NCI-H524 (cell line): ENCODE results near the gene FRMD3.
"Not testable (repeated sequence)": the region's sequence is repeated elsewhere in the genome, so short reads cannot be mapped to it uniquely, and the experiment has no call there.

Experiments used
- DNase-seq, 2 experiments: peaks; one replicate each; lab custom pipeline; 2025; lab: John Stamatoyannopoulos, UW

FRMD3 gene

DNA sequence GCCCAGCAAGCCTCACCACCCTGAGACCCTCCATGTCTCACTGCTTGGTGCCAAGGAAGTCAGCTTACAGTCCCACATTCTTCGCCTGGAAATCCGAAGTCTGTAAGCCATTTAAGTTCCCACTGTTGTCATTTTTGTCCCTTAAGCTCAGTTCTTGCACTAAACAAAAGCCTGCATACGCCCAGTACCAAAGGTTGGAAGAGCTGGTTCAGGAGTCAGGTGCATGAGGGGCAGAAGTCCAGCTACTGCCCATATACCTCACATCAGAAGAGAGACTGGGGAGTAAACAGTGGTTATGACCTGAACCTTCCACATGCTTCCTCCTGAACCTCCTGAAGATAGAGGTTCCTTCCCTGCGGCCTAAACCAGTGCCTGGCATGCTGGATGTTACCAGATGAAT, 146.0 kb downstream of the FRMD3 start:
- DNase-seq: no peak

GRCh38 chr9:83388346-83388745, 149.9 kb downstream of the FRMD3 start:
- DNase-seq: no peak

- no peak for DNase-seq
Observed at GRCh38 chr9:83387401-83388185, 150.6 kb downstream of the FRMD3 start.

DNA sequence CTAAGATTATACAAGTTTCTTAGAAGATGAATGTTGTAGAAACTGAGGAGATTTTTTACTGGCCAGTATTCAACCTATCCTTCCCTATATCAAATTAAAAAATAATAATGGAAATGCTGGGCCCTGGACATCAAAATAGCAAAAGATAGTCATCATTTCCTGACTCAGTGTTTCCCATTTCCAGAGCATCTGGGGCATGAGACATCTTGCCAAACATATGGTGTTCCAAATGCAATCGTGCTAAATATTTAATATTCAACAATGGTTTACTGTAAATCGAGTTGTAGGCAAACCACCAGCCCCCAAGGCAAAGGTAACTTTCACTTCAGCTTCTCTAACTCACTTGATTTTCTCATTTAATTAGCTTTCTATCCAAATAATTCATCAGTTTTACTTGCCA, 152.9 kb downstream of the FRMD3 start:
- peak in 1 of 2 experiments; percentile 10 for DNase-seq

DNA sequence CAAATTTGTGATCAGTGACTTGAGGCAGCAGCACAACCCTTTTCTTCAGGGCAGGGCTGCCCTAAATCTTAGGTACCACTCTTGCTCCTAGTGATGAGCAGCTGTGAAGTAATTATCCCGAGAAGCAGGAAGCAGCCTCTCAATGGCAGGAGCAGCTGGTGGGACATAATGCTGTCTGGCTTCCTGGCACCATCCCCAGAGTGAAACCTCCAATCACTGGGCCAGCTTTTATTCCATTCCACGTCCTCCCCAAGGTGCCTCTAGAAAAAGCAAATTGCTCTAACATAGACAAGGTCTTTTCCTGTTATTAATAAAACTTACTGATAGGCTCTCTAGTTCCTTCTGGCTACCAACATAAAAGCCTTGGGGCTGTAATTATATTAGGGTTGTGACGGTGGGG, 154.0 kb downstream of the FRMD3 start:
- peak; percentile 72 to 86 for DNase-seq

DNA sequence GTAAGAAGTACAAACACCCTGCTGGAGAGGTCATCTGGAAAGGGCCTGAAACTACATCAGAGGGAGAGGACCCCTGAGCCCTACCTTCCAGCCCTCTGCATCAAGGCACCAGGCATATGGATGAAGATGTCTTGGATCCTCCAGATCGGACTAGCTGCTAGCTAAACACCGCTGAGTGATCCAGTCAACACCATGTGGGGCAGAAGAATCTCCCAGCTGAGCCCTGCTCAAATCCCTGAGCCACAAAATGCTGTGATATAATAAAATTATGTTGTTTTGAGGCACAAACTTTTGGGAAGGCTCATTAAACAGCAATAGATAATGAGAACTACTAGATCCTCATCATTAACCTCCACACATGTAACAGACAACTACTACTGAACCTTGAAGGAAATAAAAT, 155.2 kb downstream of the FRMD3 start:
- no peak for DNase-seq

DNA sequence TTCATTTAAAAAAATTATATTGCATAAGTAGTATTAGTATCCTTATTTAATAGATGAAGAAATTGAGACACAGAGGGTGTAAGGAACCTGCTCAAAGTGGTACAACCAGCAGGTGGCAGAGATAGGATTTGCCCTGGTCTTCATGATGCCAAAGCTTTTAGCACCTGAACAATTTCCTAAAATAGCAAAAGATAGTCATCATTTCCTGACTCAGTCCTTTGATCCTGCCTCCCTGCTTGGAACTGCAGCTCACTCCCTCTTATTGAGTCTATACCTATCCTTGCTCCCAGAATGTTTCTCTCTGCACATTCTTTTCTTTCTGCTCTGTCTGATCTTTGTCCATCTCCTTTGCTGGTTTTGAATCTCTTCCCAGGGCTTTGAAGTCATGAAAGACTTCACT, 155.8 kb downstream of the FRMD3 start:
- DNase-seq: no peak

DNA sequence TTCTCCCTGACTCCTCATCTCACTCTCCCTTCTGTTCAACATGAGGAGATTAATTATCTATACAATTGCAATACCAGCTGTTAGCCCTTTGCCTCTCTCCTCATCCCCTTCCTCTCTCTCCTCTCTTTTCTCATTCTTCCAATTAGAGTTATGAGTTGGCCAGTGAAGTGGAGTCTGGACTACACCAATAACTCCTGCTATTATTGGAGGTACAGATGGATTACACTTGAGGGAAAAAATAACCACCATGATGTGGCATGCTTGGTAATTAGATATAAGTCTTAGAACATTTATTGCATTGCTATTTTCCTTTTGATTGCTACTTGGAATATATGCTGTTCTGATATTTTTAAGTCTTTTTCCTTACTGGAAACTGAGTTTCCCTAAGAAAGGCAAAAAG, 159.2 kb downstream of the FRMD3 start:
- DNase-seq: peak; percentile 65 to 92

DNA sequence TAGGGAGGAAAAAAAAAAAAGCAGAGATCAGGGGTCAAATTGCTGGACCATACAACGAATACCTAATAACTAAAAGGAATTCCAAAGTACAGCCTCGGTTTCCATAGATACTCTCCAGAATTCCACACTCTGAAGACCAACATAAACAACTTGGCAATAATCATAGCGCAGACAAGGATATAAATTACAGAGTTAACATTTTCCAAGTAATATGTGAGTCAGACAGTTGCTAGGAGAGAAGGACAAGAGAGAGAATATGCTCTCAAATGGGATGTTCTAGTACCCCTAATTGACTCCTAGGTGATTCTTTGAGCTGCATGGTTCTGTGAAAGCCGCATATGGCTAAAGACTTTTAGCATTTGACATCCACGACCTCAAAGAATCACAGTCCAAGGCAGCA, 165.2 kb downstream of the FRMD3 start:
- no peak for DNase-seq

DNA sequence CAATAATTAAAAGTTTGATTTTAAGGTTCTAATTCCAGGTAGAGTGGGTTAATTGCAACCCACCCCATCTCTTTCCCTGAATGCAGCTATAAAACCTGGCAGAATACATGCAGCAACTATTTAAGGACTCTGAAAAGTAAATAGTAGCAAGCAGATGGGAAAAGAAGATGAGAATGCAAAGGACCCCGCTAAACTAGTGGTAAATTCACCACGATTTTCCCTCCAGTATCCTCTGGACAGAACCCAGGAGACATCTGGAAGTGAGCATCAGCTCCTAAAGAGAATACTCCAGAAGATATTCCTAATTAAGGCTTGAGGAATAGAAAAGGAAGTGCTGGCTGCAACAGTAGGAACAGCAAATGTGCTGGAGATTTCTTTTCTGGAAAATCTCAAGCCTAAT, 170.9 kb downstream of the FRMD3 start:
- DNase-seq: no peak

DNA sequence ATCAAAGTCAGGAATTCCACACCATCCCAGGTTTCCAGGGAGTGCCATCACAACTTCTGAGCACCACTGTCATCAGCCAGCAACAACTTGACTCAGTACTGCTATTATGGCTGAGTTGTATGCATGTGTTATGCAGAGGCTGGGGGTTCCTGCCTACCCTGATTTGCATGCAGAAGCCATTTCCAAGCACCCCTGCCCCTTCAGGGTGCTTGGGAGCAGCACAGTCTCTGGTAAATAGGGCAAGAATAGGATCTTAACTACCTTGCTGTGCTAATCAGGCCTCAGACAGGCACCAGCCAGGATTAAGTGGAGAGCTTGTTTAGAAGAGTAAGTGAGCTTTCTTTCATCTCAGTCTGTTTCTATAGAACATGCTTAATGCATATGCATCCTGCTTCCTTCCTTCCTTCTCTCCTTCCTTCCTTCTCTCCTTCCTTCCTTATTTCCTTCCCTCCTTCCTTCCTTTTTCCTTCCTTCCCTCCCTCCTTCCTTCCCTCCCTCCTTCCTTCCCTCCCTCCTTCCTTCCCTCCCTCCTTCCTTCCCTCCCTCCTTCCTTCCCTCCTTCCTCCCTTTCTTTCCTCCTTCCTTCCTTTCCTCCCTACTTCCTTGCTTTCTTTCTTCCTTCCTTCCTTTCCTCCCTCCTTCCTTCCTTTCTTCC, 175.7 kb downstream of the FRMD3 start:
- DNase-seq: peak in 1 of 2 experiments; percentile 0

DNA sequence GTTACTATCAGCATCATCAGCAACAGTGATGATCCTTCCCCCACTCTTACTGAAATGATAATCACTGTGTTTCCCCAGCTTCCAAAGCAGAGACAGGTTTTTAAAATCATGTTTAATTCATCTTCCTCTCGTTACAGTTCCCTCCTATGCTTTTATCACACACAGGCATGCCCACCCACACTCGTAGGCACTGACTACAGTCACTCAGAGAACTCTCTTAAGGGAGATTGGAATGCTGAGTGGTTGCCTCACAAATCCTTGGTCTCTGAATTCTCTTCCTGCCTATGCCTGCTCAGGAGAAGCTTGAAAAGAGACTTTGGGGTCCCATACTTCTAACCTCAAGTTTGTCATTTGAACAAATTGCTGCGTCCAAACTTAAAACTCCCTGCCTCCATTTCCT, 179.2 kb downstream of the FRMD3 start:
- DNase-seq: no peak

- DNase-seq: not testable (repeated sequence)
Observed at GRCh38 chr9:83358493-83358892, 179.7 kb downstream of the FRMD3 start.

- peak in 1 of 2 experiments; percentile 0 for DNase-seq
Observed at GRCh38 chr9:83355729-83356151, 182.5 kb downstream of the FRMD3 start.

GRCh38 chr9:83355024-83355444, 183.2 kb downstream of the FRMD3 start:
- DNase-seq: no peak

GRCh38 chr9:83349031-83349430, 189.2 kb downstream of the FRMD3 start:
- no peak for DNase-seq

DNA sequence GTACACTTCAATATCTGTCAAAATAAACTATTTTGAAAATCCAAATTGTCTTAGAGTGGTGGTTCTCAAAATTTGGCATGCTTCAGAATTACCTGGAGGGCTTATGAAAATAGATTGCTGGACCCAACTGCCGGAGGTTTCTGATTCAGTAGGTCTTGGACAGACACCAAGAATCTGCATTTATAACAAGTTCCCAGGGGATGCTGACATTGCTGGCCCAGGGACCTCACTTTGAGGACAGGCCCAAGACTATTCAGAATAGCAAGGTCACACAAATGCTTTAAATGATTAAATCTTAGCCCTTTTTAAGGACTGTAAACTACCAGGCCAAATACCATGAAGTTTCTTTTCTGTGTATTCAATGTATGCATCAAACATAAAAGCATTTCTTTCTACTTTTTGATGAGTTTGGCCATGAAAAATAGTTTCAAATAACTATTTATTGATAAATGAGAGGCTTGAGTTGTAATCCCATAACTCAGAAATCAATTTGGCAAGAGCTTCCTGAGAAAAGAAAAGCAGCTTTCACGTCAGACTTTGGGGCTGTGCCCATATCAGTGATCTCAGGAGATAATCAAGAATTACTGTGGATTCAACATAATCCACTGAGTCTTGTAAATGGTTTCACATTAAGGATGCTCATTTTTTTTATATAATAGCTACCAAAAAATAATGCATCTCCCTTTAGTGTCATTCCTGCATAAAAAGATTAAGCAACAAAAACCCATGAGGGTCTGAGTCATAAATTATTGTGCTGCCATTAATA, 191.4 kb downstream of the FRMD3 start:
- no peak for DNase-seq

GRCh38 chr9:83343366-83343999, 194.7 kb downstream of the FRMD3 start:
- DNase-seq: no peak

- DNase-seq: no peak
Observed at GRCh38 chr9:83342731-83343130, 195.5 kb downstream of the FRMD3 start.

DNA sequence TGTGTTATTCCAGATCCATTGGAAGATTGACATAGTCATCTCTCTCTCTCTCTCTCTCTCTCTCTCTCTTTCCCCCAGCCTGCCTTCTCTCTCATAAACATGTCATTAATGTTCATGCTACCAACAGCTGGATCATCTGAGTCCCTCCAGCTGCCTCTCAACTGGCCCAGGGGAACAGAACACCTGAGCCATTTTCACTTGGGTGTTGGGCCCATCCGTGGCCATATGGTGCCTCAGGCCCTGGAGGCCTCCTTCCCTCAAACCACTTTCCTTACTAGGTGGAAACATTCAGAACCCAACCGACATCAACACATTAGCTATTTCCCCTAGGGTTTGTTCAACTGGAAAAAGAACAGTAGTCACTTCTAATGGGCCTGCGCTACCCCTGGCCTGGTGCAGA, 196.2 kb downstream of the FRMD3 start:
- peak in 1 of 2 experiments; percentile 22 for DNase-seq

DNA sequence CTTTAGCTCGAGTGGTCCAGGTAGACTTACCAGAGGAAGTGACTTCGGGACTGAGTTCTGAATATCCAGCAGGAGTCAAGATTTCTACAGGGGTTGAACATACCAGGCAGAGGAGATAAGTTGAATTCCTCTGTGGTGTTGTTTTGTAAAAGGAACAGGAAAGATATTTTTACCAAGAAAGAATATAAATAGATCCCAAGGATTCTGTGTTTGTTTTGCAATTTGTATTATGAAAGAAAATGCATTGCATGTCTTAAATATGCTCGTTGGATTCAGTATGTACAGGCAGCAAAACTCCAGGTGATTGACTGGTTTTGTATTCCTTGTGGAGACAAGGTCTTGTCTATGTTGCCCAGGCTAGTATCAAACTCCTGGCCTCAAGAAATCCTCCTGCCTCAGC, 197.8 kb downstream of the FRMD3 start:
- DNase-seq: no peak

- no peak for DNase-seq
Observed at GRCh38 chr9:83339435-83339834, 198.8 kb downstream of the FRMD3 start.
